Testis (tissue), 3 donors: ENCODE results near the gene SYT13. TPM values are rescaled to one million over a fixed set of nuclear protein-coding genes. Genes with fewer than 3 reads are reported as not detected.

ENCODE experiments used
- DNase-seq: peaks from one replicate; pipeline ENCODE4 v3.0.0-alpha.2; 2019
- H3K27ac ChIP-seq, 2 donors: fragments of 200-600 bp; sonication (generic); one replicate each; pipeline ENCODE4 v1.5.1; 2019
- H3K27me3 ChIP-seq: fragments of 200-600 bp; sonication (generic); one replicate; pipeline ENCODE4 v1.5.1; 2019
- H3K36me3 ChIP-seq: fragments of 200-600 bp; sonication (generic); one replicate; pipeline ENCODE4 v1.5.1; 2017; ENCODE audit warnings: low read depth; ENCODE audit errors: missing control alignments
- H3K4me1 ChIP-seq: fragments of 200-600 bp; sonication (generic); one replicate; pipeline ENCODE4 v1.5.1; 2019
- H3K4me3 ChIP-seq, 2 donors: fragments of 200-600 bp; sonication (generic); one replicate each; pipeline ENCODE4 v1.5.1; 2017 to 2019
- H3K9me3 ChIP-seq: fragments of 200-600 bp; sonication (generic); one replicate; pipeline ENCODE4 v1.5.1; 2017
- CTCF ChIP-seq, 3 experiments: fragments of 450-650 bp in 2 of 3; fragments of 200-600 bp in 1 of 3; sonication (generic) in 1 of 3; IDR thresholded peaks; one replicate each; pipeline ENCODE4 v1.5.1; 2016 to 2019; ENCODE audit warnings: antibody characterized with exemption in 3 of 3, mild to moderate bottlenecking in 2 of 3, moderate library complexity in 1 of 3
- POLR2A ChIP-seq: fragments of 450-650 bp; IDR thresholded peaks from one replicate; pipeline ENCODE4 v1.6.1; 2017; ENCODE audit warnings: antibody characterized with exemption, mild to moderate bottlenecking, moderate library complexity
- WGBS, 2 donors: methylation state at CpG; one replicate each; pipeline ENCODE4 v1.1.5; 2018; 5-methylcytosine and 5-hydroxymethylcytosine counted together
- intact Hi-C: fragments of 100-400 bp; cut with DNase I; formaldehyde crosslinking; loops from one replicate; pipeline ENCODE4 v1.15.1; 2023; ENCODE audit warnings: low total_unique reads
- polyA plus RNA-seq: library from polyadenylated mRNA; stranded (reverse); fragments of 350-450 nt; fragmentation: Illumina TruSeq; extraction: RNeasy Lipid Tissue Mini Kit (QIAGEN cat#74804); gene quantifications from one replicate; pipeline ENCODE4 v1.2.3, GENCODE V29; 2014; ENCODE audit warnings: low read depth, low replicate concordance; ENCODE audit not compliant: insufficient read depth
- total RNA-seq, 2 donors: library from RNA; depleted of rRNA; stranded (reverse); fragments of >200 nt; gene quantifications; one replicate each; pipeline ENCODE4 v1.2.3, GENCODE V29; 2016

The SYT13 gene
- total and polyA plus RNA-seq, 3 donors from 2014 or later: 0.68 to 3.3 (median 1.4) TPM

GRCh38 chr11:45205978-45206377 is 80.2 kb downstream of the SYT13 start:
- Histone ChIP-seq H3K27me3 (no peaks in the 10 kb centered on the region), H3K27ac (no peak overlapping the region), H3K4me3 (no peak overlapping the region), H3K9me3 (no peaks in the 10 kb centered on the region), H3K36me3 (no peaks in the 10 kb centered on the region), H3K4me1 (peaks cover 23% of the 10 kb centered on the region)
- WGBS, 2 donors: 79 to 80% methylated on average over 4 to 7 of the region's 7 CpGs
- no peak for DNase-seq
- TF ChIP-seq POLR2A (no peak), CTCF (IDR thresholded peaks at IDR 0.05) (no peak)
- intact Hi-C loops: no loop called here

GRCh38 chr11:45204761-45205160 is 81.4 kb downstream of the SYT13 start:
- H3K9me3 ChIP-seq: no peaks in the 10 kb centered on the region
- TF ChIP-seq CTCF (IDR thresholded peaks at IDR 0.05): no peak
- H3K4me3 ChIP-seq: no peak overlapping the region
- no peaks in the 10 kb centered on the region for H3K27me3 ChIP-seq
- no peak for DNase-seq
- WGBS, 2 donors: 81 to 85% methylated on average over 5 to 8 of the region's 8 CpGs
- H3K27ac ChIP-seq: no peak overlapping the region
- peaks cover 11% of the 10 kb centered on the region for H3K4me1 ChIP-seq
- no peaks in the 10 kb centered on the region for H3K36me3 ChIP-seq
- intact Hi-C loops: no loop called here

- Histone ChIP-seq H3K4me3 (no peak overlapping the region), H3K27ac (no peak overlapping the region), H3K4me1 (no peaks in the 10 kb centered on the region), H3K9me3 (no peaks in the 10 kb centered on the region), H3K36me3 (no peaks in the 10 kb centered on the region), H3K27me3 (no peaks in the 10 kb centered on the region)
- intact Hi-C loops: no loop called here
- WGBS, 2 donors: 72 to 83% methylated on average over 6 of the region's 6 CpGs
- TF ChIP-seq CTCF (IDR thresholded peaks at IDR 0.05): no peak
- TF ChIP-seq POLR2A: no peak
- peak; percentile 64 for DNase-seq
Measured at GRCh38 chr11:45193695-45194094, 92.4 kb downstream of the SYT13 start.

Other genes starting within 250 kb of the SYT13 start
- 10 to 100 TPM; 13.6 to 15.9 TPM for gene PRDM11, start 139.7 kb downstream of the SYT13 start, total RNA-seq
- gene PRDM11, start 139.7 kb downstream of the SYT13 start, polyA plus RNA-seq: 6.4 TPM